Right lobe of liver (tissue), 4 donors: ENCODE measurements around the gene SUCLG1.

ENCODE experiments used
- POLR2A ChIP-seq: fragments of 450-650 bp; IDR thresholded peaks from one replicate; pipeline ENCODE4 v1.6.1; 2017; ENCODE audit warnings: antibody characterized with exemption, mild to moderate bottlenecking
- TF ChIP-seq, protein P1 (sequence below), 4 donors: fragments of 200-600 bp in 3 of 4; fragments of 450-650 bp in 1 of 4; IDR thresholded peaks; one replicate each; pipeline versions ENCODE4 v1.5.1 to v1.8.0; 2016 to 2022; ENCODE audit warnings: antibody characterized with exemption in 4 of 4, mild to moderate bottlenecking in 2 of 4
- donor health status: DM: no; HTN: no; CAD: no.
- donor health status: DM: no; HTN: no; CAD: no.
- donor health status: DM: no; HTN: yes; CAD: no.

- TF ChIP-seq, protein P1, sequence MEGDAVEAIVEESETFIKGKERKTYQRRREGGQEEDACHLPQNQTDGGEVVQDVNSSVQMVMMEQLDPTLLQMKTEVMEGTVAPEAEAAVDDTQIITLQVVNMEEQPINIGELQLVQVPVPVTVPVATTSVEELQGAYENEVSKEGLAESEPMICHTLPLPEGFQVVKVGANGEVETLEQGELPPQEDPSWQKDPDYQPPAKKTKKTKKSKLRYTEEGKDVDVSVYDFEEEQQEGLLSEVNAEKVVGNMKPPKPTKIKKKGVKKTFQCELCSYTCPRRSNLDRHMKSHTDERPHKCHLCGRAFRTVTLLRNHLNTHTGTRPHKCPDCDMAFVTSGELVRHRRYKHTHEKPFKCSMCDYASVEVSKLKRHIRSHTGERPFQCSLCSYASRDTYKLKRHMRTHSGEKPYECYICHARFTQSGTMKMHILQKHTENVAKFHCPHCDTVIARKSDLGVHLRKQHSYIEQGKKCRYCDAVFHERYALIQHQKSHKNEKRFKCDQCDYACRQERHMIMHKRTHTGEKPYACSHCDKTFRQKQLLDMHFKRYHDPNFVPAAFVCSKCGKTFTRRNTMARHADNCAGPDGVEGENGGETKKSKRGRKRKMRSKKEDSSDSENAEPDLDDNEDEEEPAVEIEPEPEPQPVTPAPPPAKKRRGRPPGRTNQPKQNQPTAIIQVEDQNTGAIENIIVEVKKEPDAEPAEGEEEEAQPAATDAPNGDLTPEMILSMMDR (IDR thresholded peaks at IDR 0.05), result no peak
- TF ChIP-seq POLR2A, result no peak
Observed at GRCh38 chr2:84388133-84388532, 70.9 kb downstream of the SUCLG1 start.
